ENCODE results near the gene SLC2A11. TPM values are rescaled to one million over a fixed set of nuclear protein-coding genes. Genes with fewer than 3 reads are reported as not detected.

Gene SLC2A11
- total and polyA plus RNA-seq, 10 of the 15 experiments (the other 5 are each of a cell fraction or from before 2014, with no cell fraction given) = 0.98 to 18.3 (median 8.6) TPM

- Histone ChIP-seq H3K4me3 (no peak overlapping the region), H3K27me3 (replicated peaks in 1 of 2; ENCODE audit: control insufficient read depth in 2 of 2, insufficient read depth in 2 of 2, low read length in 1 of 2) (no peaks in the 10 kb centered on the region), H3K4me2 (ENCODE audit: control insufficient read depth, insufficient read depth) (no peak overlapping the region), H3K36me3 (ENCODE audit: control insufficient read depth in 2 of 2, insufficient read depth in 2 of 2, low read length in 1 of 2) (no peaks in the 10 kb centered on the region), H4K20me1 (ENCODE audit: control insufficient read depth, insufficient read depth) (no peaks in the 10 kb centered on the region), H3K27ac (ENCODE audit: control insufficient read depth, insufficient read depth) (no peak overlapping the region), H3K79me2 (ENCODE audit: control insufficient read depth, insufficient read depth, low read length) (peaks cover 7% of the 10 kb centered on the region), H3K9ac (ENCODE audit: control insufficient read depth, insufficient read depth, low read length) (no peak overlapping the region), H3K4me1 (ENCODE audit: control insufficient read depth, insufficient read depth, low read length) (0 out of 2 replicates have a peak, but pooled peaks cover 2% of the 10 kb centered on the region), H3K9me3 (replicated peaks; ENCODE audit: control insufficient read depth, insufficient read depth, low read length) (no peaks in the 10 kb centered on the region), H2AFZ (ENCODE audit: control insufficient read depth, low read depth, low read length) (no peak overlapping the region)
- intact Hi-C loops (cut with micrococcal nuclease; ENCODE audit: unreplicated experiment) = no loop called here
- CTCF ChIA-PET = interaction anchor here (0.6 to 6.2 kb wide), 2 partner anchors 15 to 334 kb away, joined by 3 to 37 read pairs; partner anchors contain the start of gene MIF
- no TSS peak for BruUV-seq (replicated peaks)
- RAD21 ChIA-PET (ENCODE audit: unreplicated experiment) = no interaction called here
- TF ChIP-seq ZNF687 (IDR thresholded peaks at IDR 0.05) (no peak), EGR1 (IDR thresholded peaks at IDR 0.05; ENCODE audit: borderline replicate concordance in 1 of 2, low read depth in 2 of 2, low read length in 2 of 2) (no peak), SUPT20H (IDR thresholded peaks at IDR 0.05; ENCODE audit: borderline replicate concordance, control insufficient read depth, low read depth, low read length) (no peak)
- DNase-seq (ENCODE audit: low read depth, low spot score) = no peak
- SMC1A ChIA-PET (ENCODE audit: uncharacterized antibody, unreplicated experiment) = no interaction called here
- no peak for FAIRE-seq
- 84% methylated on average over 11 of the region's 11 CpGs for WGBS (ENCODE audit: insufficient coverage, insufficient replicate concordance, low lambda C conversion rate, missing lambda C conversion rate)
- POLR2A ChIA-PET = interaction anchor here (0.7 kb wide), 1 partner anchor 10 kb away, joined by 7 read pairs; no protein-coding TSS in a partner anchor
- no peak for ATAC-seq
- in situ Hi-C loops (cut with MboI) = no loop called here
Measured at GRCh38 chr22:23908587-23909205, 51.0 kb downstream of the SLC2A11 start.

Measured in GM12878 (cell line).